Measurements from ENCODE around the gene GHRL.

GRCh38 chr3:10308678-10309077 lies 15.9 kb upstream of the GHRL start:
- TF ChIP-seq CTCF (IDR thresholded peaks at IDR 0.05; ENCODE audit: extremely low read depth in 1 of 2, insufficient read depth in 1 of 2, low read depth in 1 of 2, low read length in 2 of 2) (no peak), POLR2A (IDR thresholded peaks at IDR 0.05; ENCODE audit: low read depth, low read length) (no peak), EZH2 (IDR thresholded peaks at IDR 0.05; ENCODE audit: borderline replicate concordance, low read depth, low read length, severe bottlenecking) (no peak)
- TF ChIP-seq, protein P1, sequence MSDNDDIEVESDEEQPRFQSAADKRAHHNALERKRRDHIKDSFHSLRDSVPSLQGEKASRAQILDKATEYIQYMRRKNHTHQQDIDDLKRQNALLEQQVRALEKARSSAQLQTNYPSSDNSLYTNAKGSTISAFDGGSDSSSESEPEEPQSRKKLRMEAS (IDR thresholded peaks at IDR 0.05; ENCODE audit: insufficient read depth, insufficient read length): no peak

Data from endothelial cell of umbilical vein (primary cell).